Ovary (tissue), 3 donors: ENCODE results near the gene ASAP2.

Experiments used
- CTCF ChIP-seq, 3 donors: fragments of 450-650 bp in 2 of 3; fragments of 200-600 bp in 1 of 3; IDR thresholded peaks; one replicate each; pipeline versions ENCODE4 v1.5.1 to v1.8.0; 2016 to 2022; ENCODE audit warnings: antibody characterized with exemption in 3 of 3, mild to moderate bottlenecking in 1 of 3
- POLR2A ChIP-seq: fragments of 450-650 bp; IDR thresholded peaks from one replicate; pipeline ENCODE4 v1.6.1; 2017; ENCODE audit warnings: antibody characterized with exemption, mild to moderate bottlenecking, moderate library complexity
- donor health status: DM: no; HTN: no; CAD: no.

GRCh38 chr2:9416267-9416961 lies 209.8 kb downstream of the ASAP2 start:
- no peak for TF ChIP-seq CTCF (IDR thresholded peaks at IDR 0.05)
- no peak for TF ChIP-seq POLR2A
